IPS-11a (cell line): ENCODE results near the gene ATXN10.
A peak's percentile ranks its signal among the peaks of the same experiment; 100 is the strongest.
"Not testable (repeated sequence)": the region's sequence is repeated elsewhere in the genome, so short reads cannot be mapped to it uniquely, and the experiment has no call there.

Experiments
- H3K4me3 ChIP-seq: one replicate; pipeline ENCODE4 v1.5.1; 2013; ENCODE audit warnings: low read depth, low read length, control low read depth

ATXN10 gene, protein sequence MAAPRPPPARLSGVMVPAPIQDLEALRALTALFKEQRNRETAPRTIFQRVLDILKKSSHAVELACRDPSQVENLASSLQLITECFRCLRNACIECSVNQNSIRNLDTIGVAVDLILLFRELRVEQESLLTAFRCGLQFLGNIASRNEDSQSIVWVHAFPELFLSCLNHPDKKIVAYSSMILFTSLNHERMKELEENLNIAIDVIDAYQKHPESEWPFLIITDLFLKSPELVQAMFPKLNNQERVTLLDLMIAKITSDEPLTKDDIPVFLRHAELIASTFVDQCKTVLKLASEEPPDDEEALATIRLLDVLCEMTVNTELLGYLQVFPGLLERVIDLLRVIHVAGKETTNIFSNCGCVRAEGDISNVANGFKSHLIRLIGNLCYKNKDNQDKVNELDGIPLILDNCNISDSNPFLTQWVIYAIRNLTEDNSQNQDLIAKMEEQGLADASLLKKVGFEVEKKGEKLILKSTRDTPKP

DNA sequence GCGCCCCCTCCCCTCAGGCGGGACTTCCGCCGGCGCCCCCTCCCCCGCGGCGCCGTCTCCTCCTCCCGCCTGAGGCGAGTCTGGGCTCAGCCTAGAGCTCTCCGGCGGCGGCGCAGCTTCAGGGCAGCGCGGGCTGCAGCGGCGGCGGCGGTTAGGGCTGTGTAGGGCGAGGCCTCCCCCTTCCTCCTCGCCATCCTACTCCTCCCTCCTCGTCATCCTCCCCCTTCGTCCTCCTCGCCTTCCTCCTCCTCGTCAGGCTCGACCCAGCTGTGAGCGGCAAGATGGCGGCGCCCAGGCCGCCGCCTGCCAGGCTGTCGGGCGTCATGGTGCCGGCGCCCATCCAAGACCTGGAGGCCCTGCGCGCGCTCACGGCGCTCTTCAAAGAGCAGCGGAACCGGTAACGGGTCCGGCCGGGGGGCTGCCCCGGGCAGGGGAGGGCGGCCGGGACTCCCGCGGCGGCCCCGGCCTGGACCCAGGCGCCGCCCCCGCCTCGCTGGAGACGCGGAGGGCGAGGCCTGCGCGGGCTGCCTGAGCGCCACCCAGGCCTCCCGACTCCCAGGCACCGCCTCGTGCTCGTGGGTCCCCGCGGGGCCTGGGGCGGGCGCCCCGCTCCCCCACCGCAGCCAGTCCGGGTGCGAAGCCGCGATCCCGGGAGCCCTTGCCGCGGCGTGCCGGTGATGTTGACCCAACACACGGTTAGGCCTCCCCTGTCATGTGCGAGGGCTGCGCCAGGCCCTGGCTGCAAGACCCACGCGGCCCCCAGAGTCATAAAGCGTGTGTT, at the start of gene ATXN10:
Gene ATXN10, plus strand, starts transcription at position 52 of the 781 bp plus-strand sequence. Its CDS starts 230 bp downstream, at position 282.
- H3K4me3 ChIP-seq = peak within 1 kb of the TSS; percentile 61

DNA sequence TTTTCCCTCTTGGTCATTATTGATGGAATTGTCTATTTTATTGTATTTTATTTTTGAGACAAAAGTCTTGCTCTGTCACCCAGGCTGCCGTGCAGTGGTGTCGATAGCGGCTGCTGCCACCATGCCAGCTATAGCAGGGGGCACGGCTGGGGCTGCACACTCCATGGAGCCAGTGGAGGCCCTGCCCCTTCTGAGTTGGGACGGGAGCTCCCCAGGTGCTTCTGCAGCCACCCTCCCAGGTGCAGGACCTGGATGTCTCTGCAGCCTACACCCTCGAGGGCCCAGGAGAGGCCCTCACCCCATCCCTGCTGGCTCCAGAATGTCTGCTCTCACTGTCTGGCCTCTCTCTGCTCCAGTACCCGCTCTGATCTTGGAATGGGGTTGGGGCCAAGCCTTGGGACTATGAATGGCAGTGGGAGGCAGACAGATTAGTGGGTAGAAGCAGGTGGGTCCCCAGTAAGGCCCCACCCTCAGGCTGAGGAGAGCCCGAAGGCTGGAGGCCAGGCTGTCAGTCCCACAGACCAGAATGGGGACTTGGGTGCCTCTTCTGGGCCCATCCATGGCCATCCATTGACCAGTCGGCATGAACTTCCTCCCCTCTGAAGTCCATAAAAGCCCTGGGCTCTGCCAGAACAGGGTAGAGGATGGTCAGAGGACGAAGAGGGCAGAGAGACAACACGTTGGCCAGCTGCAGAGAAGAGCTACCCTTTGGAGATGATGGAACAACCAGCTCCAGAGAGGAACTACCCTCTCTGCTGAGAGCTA, 49.6 kb upstream of the ATXN10 start:
- no peak overlapping the region for H3K4me3 ChIP-seq

DNA sequence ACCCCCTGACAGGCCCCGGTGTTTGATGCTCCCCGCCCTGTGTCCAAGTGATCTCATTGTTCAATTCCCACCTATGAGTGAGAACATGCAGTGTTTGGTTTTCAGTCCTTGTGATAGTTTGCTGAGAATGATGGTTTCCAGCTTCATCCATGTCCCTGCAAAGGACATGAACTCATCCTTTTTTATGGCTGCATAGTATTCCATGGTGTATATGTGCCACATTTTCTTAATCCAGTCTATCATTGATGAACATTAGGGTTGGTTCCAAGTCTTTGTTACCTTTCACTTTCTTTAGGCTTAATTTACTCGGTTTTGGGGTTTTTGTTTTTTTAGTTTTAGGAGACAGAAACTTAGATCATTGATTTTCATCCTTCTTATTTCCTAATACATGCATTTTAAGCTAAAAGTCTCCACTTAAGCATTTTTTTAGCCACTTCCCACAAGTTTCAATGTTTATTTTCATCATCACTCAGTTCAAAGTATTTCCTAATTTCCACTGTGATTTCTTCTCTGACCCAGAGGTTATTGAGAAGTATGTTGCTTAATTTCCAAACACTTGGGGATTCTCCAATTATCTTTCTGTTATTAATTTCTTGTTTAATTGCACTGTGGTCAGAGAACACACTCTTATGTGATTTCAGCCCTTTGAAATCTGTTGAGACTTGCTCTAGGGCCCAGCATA, 48.0 kb upstream of the ATXN10 start:
- H3K4me3 ChIP-seq = not testable (repeated sequence)

DNA sequence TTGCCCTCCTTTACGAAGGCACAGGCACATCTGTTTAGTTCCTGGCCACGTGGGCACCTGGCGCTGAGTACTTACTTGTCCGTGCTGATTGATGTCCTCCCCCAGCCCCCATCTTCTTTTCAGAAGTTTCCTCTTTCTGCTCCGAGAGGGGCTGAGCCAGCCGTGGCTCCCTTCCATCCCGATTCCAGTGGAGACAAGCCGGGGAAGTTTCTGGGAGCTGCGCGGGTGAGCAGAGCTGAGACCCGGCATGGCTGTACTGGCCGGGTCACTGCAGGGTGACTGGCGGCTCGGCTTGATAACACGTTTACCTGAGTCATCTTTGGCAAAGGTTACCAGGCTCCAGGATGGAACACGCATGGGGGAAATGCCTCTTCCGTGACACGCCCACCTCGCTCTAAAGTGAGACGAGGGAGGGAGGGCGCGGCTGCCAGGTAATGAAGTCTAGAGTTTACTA, 45.4 kb upstream of the ATXN10 start:
- no peak overlapping the region for H3K4me3 ChIP-seq

DNA sequence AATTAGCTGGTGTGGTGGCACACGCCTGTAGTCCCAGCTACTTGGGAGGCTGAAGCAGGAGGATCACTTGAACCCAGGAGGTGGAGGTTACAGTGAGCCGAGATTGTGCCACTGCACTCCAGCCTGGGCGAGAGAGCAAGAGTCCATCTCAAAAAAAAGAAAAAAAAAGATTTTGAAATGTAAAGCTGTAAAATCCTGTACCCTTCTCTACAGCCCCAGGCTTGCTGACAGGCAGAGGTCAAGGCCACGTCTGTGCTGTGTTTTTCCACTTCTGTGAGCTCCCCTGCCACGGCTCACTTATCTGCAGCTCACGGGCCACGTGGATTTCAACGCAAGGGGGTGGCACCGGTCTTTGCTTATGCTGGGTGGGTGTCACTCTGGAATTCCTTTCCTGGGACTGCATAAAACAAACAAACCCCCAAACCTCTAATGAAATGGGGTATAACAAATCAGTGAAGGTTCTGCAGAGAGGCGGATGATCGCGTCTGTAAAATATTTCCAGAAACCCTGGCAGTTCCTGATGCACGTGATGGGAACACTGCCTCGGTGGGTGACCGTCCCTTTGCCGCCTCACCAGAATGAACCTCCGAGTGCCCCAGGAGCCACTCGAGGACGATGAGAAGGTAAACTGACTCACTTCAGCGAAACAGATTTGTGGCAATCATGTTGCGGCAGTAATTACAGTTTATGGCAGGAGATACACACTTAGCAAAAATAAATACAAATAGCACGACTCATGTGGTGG, 44.0 kb upstream of the ATXN10 start:
- no peak overlapping the region for H3K4me3 ChIP-seq

DNA sequence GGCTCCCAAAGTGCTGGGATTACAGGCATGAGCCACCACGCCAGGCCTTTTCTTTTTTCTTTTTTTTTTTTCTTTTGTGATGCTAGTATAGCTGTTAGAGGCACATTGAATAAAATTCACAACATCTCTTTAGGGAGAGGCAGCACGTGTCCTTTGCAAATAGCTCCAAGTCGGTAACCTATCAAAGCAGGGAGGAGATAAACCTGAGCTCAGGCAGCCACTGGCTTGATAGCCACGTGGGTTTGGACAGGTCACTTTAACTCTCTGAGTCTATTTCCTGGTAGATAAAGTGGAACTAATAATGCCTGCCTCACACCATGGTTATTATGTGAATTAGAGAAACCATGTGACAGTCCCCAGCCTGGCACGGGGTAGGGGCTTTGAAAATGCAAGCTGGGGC, 43.1 kb upstream of the ATXN10 start:
- no peak overlapping the region for H3K4me3 ChIP-seq

DNA sequence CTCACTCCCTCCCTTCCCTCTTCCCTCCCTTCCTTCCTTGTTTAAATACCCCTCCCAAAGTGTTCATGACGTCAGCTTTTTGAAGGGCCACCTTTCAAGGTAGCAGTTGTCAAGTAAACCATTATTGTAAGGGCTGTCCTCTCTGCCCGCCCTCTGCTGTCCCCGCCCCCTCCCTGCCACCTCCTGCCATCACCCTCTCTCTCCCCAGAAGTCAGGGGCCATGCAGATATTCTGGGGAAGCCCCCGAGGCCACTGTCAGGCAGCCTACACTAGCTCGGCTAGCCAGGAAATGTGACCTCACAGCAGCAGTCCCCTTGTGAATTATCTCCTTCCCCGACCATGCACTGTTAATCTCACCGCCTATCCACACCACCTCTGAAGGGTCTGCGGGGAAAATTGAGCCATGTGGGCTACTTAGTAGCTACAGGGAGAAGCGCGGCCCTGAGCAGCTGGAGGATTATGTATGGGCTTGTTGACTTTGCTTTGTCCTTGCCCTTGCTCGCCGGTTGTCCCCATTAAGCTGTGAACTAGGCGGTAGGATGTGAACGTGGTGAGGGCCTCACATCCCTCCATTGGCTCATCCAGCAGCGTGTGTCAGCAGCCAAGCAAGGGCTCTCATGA, 42.1 kb upstream of the ATXN10 start:
- H3K4me3 ChIP-seq = no peak overlapping the region

DNA sequence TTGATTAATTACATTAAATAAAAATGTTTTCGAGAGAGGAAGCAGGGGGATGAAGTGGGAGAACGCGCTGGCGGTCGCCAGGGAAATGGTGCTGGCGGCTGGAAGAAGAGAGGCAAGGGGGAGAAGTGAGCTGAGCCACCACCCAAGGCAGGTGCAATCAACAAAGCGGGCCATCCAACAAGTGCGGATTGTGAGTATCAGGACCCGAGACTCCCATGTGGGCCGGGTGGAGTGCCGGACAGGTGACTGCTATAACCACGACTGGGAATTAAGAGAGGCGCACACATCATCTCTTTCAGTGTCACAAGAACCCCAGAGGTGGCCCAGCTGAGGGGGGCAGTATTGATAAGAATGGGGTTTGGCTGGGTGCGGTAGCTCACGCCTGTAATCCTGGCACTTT, 41.2 kb upstream of the ATXN10 start:
- no peak overlapping the region for H3K4me3 ChIP-seq

DNA sequence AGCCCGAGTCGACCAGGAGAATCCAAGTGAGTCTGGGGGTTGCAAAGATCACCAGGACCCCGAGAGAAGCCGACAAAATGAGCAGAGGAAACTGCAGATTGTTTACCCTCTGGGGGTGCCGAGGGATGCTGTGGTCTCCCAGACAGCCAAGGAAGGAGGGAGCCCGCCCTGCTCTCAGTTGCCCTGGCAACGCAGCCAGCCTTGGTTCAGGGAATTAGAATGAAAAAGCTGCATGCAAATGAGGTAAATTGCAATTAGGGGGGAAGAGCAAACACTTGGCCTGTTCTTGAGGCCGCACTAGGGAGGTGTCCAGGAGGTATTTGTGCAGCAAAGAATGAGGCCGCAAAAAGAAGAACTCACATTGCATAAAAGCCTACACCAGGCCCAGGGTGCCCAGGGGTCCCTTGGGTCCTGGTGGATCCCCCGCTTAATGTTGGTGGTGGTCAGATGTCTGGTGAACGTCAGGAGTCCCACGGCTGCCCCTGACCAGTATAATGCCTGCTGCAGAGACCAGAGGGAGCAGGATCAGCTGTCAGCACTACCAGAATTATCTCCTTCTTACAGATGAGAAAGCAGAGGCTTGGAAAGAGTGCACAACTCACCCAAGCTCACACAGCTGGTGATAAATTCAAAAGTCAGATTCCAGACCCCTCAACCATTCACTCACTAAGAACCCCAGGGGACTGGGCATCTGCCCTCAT, 40.3 kb upstream of the ATXN10 start:
- no peak overlapping the region for H3K4me3 ChIP-seq

DNA sequence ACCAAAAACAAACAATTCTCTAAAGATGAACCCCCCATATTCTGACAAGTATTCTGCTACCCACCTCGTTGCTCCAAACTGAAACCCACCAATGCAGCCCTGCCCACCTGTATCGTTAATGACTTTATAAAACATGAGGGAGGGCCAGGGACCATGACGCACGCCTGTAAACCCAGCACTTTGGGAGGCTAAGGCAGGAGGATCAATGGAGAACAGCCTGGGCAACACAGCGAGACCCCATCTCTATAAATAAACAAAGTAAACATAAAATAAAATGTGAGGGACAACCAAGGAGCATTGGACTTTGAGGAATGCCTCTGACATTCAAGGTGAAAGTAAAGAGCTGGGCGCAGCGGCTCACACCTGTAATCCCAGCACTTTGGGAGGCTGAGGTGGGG, 39.8 kb upstream of the ATXN10 start:
- H3K4me3 ChIP-seq = no peak overlapping the region

DNA sequence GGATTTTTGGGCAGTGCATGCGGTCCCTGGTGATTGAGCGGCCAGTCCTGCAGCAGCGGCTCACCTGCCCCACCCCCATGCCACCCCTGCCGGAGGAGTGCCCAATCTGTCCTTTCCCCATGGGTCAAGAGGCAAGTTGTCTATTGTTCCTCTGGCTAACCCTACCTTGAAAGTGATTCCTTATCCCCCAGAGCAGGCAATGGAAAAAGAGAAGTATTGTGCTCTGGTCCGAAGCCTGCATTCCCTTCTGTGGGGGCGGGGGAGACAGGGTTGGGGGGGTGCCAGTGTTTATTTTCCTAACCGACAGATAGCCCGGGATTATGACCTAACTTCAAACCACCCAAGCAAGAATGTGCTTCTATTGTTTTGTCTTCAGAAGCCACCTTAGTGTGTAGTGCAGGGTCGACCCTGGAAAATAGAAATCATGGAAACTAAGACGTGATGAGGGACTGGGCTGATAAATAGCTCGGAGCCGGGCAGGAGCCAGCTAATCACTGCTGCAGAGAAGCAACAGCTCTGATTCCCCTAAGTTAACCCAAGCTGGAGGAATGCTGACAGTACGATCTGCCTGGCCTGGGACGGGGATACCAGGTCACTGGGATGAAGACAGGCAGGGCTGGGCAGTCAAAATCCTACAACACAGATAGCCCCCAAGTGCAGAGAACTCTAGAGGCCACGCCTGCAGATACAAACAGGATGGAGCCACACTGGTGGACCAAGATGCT, 38.7 kb upstream of the ATXN10 start:
- no peak overlapping the region for H3K4me3 ChIP-seq

DNA sequence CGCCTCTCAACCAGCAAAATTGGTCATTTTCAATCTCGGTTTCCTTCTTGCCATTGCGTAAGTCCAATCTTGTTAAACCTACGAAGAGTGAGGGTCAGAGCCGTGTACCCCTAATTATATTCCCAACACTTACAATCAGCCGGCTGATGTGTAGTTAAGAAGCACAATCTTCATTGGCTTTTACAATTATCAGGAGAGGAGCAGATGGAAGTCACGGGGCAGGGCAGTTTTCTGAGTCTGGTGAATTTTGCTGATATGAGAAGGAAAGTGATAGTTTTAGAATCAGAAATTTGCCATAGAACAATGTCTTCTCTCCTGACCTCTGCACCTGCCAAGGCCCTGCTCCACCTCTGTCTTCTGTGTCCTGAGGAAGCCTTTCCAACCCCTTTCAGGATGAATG, 35.0 kb upstream of the ATXN10 start:
- no peak overlapping the region for H3K4me3 ChIP-seq

DNA sequence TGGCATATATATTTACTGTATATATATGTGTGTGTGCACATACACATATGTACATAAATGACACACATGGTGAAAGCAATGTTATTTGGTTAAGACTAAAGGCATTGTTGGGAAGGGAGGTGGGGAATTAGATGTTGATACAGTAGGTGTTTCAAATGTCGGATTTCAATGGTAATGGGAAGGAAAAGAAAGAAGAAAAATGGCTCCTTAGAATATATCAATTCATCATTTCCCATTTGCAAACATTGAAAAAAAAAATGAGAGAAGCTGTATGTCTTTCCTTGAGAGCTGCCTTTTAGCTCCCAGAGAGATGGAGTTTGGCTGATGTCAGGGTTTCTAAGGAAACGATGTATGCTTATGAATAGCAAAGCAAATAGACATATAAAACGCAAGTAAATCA, 33.4 kb upstream of the ATXN10 start:
- no peak overlapping the region for H3K4me3 ChIP-seq

DNA sequence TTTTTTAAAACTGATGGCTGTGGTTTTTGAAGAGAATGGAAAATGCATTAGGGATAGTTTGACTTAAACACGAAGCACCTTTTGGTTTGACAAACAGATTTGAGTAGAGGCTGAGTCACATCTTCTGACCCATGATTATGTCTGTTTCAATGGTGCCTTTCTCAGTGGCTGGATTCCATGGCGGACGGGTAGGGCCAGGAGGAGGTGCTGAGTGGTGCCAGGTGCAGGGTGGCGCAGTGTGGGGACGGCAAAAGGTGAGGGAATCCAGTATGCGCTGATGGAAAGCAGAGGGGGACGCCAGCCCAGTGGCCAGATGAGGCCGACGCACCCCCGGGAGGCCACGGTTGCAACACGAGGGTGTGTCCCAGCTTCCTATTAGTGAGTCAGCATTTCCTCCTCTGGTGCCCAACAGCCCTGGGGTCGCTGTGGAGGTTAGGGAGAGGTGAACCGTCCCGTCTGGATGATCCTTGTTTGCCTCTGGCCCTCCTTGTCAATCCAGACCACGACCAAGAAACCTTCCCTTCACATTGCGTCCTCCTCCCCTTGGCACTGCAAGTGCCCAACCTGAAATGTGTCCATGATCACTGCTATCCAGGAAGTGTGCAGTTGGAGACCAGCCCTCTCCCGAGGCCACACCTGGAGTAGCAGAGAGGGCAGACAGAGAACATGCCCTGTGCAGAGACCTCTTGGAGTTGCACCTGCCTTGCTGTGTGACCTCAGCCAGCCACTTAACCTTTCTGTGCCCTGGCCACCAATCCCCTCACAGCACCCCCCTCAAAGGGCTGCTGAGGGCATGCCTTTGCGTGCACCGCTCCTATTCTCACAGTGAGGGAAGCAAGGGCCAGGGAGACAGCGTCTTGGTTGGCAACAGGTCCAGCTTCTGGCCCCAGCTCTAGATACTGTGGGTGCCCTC, 32.5 kb upstream of the ATXN10 start:
- no peak overlapping the region for H3K4me3 ChIP-seq

DNA sequence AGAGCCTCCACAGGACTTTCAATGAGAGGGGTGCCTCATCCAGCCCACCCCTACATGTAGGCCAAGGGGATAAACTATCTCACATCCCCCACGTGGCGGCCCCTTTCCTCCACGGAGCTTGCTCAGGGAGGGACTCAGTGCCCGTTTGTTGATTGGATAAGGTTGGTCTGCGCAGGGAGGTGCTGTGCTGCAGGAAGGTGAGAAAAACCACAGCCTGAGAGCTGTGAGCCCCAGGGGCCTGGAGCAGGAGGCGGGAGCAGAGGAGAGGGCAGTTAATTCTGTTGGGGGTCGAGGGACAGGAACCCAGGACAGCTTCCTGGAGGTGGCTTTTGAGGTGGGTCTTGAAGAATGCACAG, 31.9 kb upstream of the ATXN10 start:
- no peak overlapping the region for H3K4me3 ChIP-seq

DNA sequence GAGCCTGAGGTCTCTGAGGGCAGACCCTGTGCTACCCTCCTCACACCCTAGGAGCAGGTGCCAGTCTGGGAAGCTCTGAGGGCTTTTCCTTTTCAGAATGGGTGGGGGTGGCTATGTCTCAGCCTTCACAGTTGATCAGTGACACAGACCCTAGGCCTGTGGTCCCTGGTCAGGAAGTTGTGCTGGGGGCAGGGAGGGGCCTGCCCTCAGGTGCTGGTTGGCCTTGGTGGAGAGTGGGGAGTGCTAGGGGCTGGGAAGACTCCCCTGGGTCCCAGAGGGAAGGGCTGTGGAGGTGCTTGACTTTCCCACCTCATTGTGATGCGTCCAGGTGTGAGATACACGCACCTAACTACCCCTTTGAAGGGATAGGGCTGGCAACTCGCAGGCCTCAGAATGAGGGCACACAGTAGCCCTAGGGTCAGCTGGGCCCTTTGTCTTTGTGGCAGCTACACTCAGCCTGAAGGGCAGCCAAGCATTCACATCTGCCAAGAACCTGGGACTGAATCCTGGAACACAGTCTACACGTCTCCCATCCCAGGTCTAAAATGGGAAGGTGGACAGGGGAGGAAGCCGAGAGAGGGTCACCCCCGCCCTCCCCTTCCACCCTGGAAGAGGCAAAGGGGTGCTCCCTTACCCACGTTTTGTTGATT, 31.2 kb upstream of the ATXN10 start:
- H3K4me3 ChIP-seq = no peak overlapping the region
